Measurements from ENCODE around the gene VPS25.

GRCh38 chr17:42781639-42782165, 8.5 kb downstream of the VPS25 start:
- TF ChIP-seq EP300 (IDR thresholded peaks at IDR 0.05): no peak
- no peak for TF ChIP-seq CTCF (IDR thresholded peaks at IDR 0.05)
- no peak for TF ChIP-seq POLR2A (IDR thresholded peaks at IDR 0.05)
- no peak for TF ChIP-seq POLR2AphosphoS5 (IDR thresholded peaks at IDR 0.05)
